Esophagus muscularis mucosa (tissue), 4 donors: ENCODE measurements around the gene NFATC1. TPM values are rescaled to one million over a fixed set of nuclear protein-coding genes. Genes with fewer than 3 reads are reported as not detected.

Source experiments
- DNase-seq: peaks from one replicate; pipeline ENCODE4 v3.0.0-alpha.2; 2017; ENCODE audit errors: extremely low spot score
- H3K27ac ChIP-seq, 4 donors: fragments of 200-600 bp; sonication (generic); replicated peaks in 1 of 4; 1 replicate in 3 of 4; 2 replicates in 1 of 4; pipeline ENCODE4 v1.5.1; 2016 to 2019; ENCODE audit warnings: mild to moderate bottlenecking in 1 of 4
- H3K27me3 ChIP-seq, 4 donors: fragments of 200-600 bp; sonication (generic); one replicate each; pipeline versions ENCODE4 v1.5.1 to v1.6.0; 2016 to 2019
- H3K36me3 ChIP-seq, 4 donors: fragments of 200-600 bp; sonication (generic); one replicate each; pipeline ENCODE4 v1.5.1; 2016 to 2019
- H3K4me1 ChIP-seq, 4 donors: fragments of 200-600 bp; sonication (generic); one replicate each; pipeline ENCODE4 v1.5.1; 2016 to 2019
- H3K4me3 ChIP-seq, 4 donors: fragments of 200-600 bp; sonication (generic); 1 replicate in 2 of 4; 2 replicates in 2 of 4; pipeline ENCODE4 v1.5.1; 2016 to 2019; ENCODE audit warnings: mild to moderate bottlenecking in 4 of 4, moderate library complexity in 1 of 4
- H3K9me3 ChIP-seq, 4 donors: fragments of 200-600 bp; sonication (generic); 1 replicate in 3 of 4; 2 replicates in 1 of 4; pipeline ENCODE4 v1.5.1; 2016 to 2019
- EP300 ChIP-seq: sonication (generic); formaldehyde crosslinking; IDR thresholded peaks from one replicate; pipeline ENCODE4 v1.6.1; 2017; ENCODE audit warnings: antibody characterized with exemption
- POLR2A ChIP-seq: fragments of 450-650 bp; IDR thresholded peaks from one replicate; pipeline ENCODE4 v1.6.1; 2017; ENCODE audit warnings: antibody characterized with exemption, moderate library complexity, mild to moderate bottlenecking, low read depth
- POLR2AphosphoS5 ChIP-seq, 2 donors: sonication (generic); formaldehyde crosslinking; IDR thresholded peaks; one replicate each; pipeline ENCODE4 v1.6.1; 2017; ENCODE audit warnings: antibody characterized with exemption in 2 of 2
- WGBS: methylation state at CpG from one replicate; pipeline ENCODE4 v1.1.5; 2018; 5-methylcytosine and 5-hydroxymethylcytosine counted together
- intact Hi-C: fragments of 100-400 bp; cut with DNase I; formaldehyde crosslinking; loops from one replicate; pipeline ENCODE4 v1.15.1; 2023
- total RNA-seq, 4 donors: library from RNA; depleted of rRNA; stranded (reverse); fragments of >200 nt; gene quantifications; one replicate each; pipeline versions ENCODE4 v1.1.0 to v1.2.1, GENCODE V29; 2016
- TF ChIP-seq, protein P1 (sequence below), 3 experiments: fragments of 200-600 bp in 2 of 3; fragments of 450-650 bp in 1 of 3; sonication (generic) in 2 of 3; IDR thresholded peaks; one replicate each; pipeline ENCODE4 v1.5.1; 2017 to 2019; ENCODE audit warnings: antibody characterized with exemption in 3 of 3, mild to moderate bottlenecking in 2 of 3, moderate library complexity in 1 of 3

Gene NFATC1
- total RNA-seq, 4 donors from 2014 or later, result 15.0 to 22.0 (median 17.8) TPM

- intact Hi-C loops, result no loop called here
These were observed 42.5 kb upstream of the NFATC1 start for GRCh38 chr18:79353267-79353666.

GRCh38 chr18:79354350-79354749, 41.4 kb upstream of the NFATC1 start:
- no peak for TF ChIP-seq POLR2A
- TF ChIP-seq EP300, result no peak
- no peak for TF ChIP-seq POLR2AphosphoS5 (IDR thresholded peaks at IDR 0.05)
- TF ChIP-seq, protein P1, sequence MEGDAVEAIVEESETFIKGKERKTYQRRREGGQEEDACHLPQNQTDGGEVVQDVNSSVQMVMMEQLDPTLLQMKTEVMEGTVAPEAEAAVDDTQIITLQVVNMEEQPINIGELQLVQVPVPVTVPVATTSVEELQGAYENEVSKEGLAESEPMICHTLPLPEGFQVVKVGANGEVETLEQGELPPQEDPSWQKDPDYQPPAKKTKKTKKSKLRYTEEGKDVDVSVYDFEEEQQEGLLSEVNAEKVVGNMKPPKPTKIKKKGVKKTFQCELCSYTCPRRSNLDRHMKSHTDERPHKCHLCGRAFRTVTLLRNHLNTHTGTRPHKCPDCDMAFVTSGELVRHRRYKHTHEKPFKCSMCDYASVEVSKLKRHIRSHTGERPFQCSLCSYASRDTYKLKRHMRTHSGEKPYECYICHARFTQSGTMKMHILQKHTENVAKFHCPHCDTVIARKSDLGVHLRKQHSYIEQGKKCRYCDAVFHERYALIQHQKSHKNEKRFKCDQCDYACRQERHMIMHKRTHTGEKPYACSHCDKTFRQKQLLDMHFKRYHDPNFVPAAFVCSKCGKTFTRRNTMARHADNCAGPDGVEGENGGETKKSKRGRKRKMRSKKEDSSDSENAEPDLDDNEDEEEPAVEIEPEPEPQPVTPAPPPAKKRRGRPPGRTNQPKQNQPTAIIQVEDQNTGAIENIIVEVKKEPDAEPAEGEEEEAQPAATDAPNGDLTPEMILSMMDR (IDR thresholded peaks at IDR 0.05), result no peak

More at GRCh38 chr18:79353267-79353666, 42.5 kb upstream of the NFATC1 start:
- Histone ChIP-seq H3K9me3 (no peaks in the 10 kb centered on the region), H3K36me3 (peaks cover 0 to 65% (median 44%) of the 10 kb centered on the region in 4 donors), H3K27me3 (no peaks in the 10 kb centered on the region), H3K27ac (no peak overlapping the region), H3K4me1 (no peaks in the 10 kb centered on the region), H3K4me3 (no peak overlapping the region)
- DNase-seq, result no peak
- TF ChIP-seq EP300, result no peak
- no peak for TF ChIP-seq POLR2A
- TF ChIP-seq, protein P1 (IDR thresholded peaks at IDR 0.05), result no peak
- TF ChIP-seq POLR2AphosphoS5 (IDR thresholded peaks at IDR 0.05), result no peak
- WGBS, result 73% methylated on average over 16 of the region's 17 CpGs

DNA sequence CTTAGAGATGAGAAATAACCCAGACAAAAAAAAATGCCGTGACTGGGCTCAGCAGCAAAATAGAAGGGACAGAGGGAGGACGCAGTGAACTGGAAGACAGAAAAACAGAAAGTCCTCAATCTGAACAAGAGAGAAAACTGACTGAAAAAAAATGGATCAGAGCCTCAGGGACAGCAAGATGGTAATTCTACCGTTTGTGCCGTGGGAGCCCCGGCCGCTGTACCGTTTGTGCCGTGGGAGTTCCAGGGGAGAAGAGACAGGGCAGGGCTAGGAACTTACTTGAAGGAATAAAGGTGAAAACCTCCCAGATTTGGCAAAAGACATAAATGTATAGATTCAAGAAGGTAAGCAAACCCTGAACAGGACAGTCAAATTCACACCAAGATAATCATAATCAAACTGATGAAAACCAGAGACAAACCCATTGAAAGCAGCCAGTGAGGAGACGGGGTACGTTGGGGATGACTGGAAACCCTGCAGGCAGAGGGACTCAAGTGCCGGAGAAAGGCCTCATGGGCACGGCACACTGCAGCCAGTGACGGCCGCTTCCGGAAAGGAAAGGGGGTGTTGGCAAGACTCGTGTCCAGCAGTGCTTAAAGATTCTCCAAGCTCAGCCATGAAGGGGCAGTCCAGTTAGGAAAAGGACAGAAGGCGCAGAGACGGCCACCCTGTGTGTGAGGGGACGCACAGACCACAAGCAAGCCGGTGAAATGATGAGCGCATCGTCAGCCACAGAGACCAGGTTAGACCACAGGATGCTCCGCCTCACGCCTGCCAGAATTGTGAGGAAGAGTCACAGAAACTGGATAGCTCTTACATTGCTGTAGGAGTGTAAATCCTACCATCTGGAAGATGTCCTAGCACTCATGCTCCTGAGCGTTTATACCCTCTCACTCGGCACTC, 40.0 kb upstream of the NFATC1 start:
- peaks cover 6 to 61% (median 39%) of the 10 kb centered on the region in 4 donors for H3K36me3 ChIP-seq
- no peak overlapping the region for H3K4me3 ChIP-seq
- no peak overlapping the region for H3K27ac ChIP-seq
- no peaks in the 10 kb centered on the region for H3K9me3 ChIP-seq
- intact Hi-C loops, result no loop called here
- H3K27me3 ChIP-seq, result no peaks in the 10 kb centered on the region
- DNase-seq, result no peak
- no peaks in the 10 kb centered on the region for H3K4me1 ChIP-seq
- WGBS, result 92% methylated on average over 24 of the region's 26 CpGs
- TF ChIP-seq POLR2A, result no peak
- TF ChIP-seq, protein P1 (IDR thresholded peaks at IDR 0.05), result no peak
- TF ChIP-seq POLR2AphosphoS5 (IDR thresholded peaks at IDR 0.05), result no peak
- TF ChIP-seq EP300, result no peak

More at GRCh38 chr18:79354350-79354749, 41.4 kb upstream of the NFATC1 start:
- H3K36me3 ChIP-seq, result peaks cover 0 to 61% (median 39%) of the 10 kb centered on the region in 4 donors
- H3K27me3 ChIP-seq, result no peaks in the 10 kb centered on the region
- H3K9me3 ChIP-seq, result no peaks in the 10 kb centered on the region
- no peak overlapping the region for H3K4me3 ChIP-seq
- no peaks in the 10 kb centered on the region for H3K4me1 ChIP-seq
- H3K27ac ChIP-seq, result no peak overlapping the region
- 83% methylated on average over 8 of the region's 8 CpGs for WGBS
- no peak for DNase-seq
- intact Hi-C loops, result no loop called here

DNA sequence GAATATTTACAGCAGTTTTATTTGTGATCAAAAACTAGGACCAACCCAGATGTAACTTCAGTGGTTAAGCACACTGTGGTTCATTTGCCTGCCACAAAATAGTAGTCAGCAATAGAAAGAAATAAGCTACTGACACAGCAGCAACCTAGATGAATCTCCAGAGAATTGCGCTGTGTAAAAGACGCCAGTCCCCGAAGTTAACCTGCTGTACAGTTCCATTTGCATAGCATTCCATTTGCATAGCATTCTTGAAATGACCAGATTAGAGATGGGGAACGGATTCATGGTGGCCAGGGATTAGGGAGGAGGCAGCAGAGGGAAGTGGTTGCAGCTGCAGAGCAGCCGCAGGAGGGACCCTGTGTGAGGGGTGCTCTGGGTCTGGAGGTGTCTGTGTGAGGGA, 39.3 kb upstream of the NFATC1 start:
- intact Hi-C loops, result no loop called here
- TF ChIP-seq EP300 (no peak), POLR2AphosphoS5 (IDR thresholded peaks at IDR 0.05) (no peak), POLR2A (no peak)
- TF ChIP-seq, protein P1 (IDR thresholded peaks at IDR 0.05), result no peak
- H3K4me3 ChIP-seq, result no peak overlapping the region

More for the DNA sequence above, 39.3 kb upstream of the NFATC1 start:
- Histone ChIP-seq H3K4me1 (no peaks in the 10 kb centered on the region), H3K9me3 (no peaks in the 10 kb centered on the region), H3K27me3 (no peaks in the 10 kb centered on the region), H3K36me3 (peaks cover 14 to 61% (median 45%) of the 10 kb centered on the region in 4 donors), H3K27ac (no peak overlapping the region)
- 86% methylated on average over 5 of the region's 5 CpGs for WGBS
- DNase-seq, result no peak
